ENCODE results near the gene TBC1D8. TPM values are rescaled to one million over a fixed set of nuclear protein-coding genes. Genes with fewer than 3 reads are reported as not detected.

The TBC1D8 gene
- total and polyA plus RNA-seq, 2 of the 8 experiments (the other 6 are each of a cell fraction or from before 2014, with no cell fraction given), result 20.8 to 21.8 TPM

- Histone ChIP-seq H4K8ac (ENCODE audit: extremely low read depth, insufficient read depth, low read length) (no peak overlapping the region), H3K4me2 (ENCODE audit: insufficient read depth in 1 of 2, low read depth in 2 of 2, low read length in 2 of 2) (peak overlapping the region; percentile 67 to 89), H3K4me3 (ENCODE audit: extremely low read depth in 1 of 4, insufficient read depth in 2 of 4, low read depth in 3 of 4, low read length in 4 of 4) (peak overlapping the region; percentile 51 to 81 (median 65); a peak in 6 of 8 replicates), H3K79me1 (ENCODE audit: low read depth, low read length) (peaks cover 3% of the 10 kb centered on the region; the same call in 1 of the 2 replicates), H2BK15ac (ENCODE audit: low read length) (0 out of 2 replicates have a peak overlapping the region, but pooled peaks have one; percentile 14), H4K20me1 (replicated peaks in 1 of 2; ENCODE audit: control insufficient read depth in 1 of 2, insufficient read depth in 2 of 2, low read length in 2 of 2) (peaks cover 0 to 2% of the 10 kb centered on the region in 2 experiments), H3K9me3 (ENCODE audit: insufficient read depth in 2 of 2, low read depth in 1 of 2, low read length in 1 of 2) (no peaks in the 10 kb centered on the region), H3K27ac (ENCODE audit: low read depth, low read length) (no peak overlapping the region), H4K91ac (replicated peaks; ENCODE audit: insufficient read length, low read length) (no peak overlapping the region), H2BK120ac (replicated peaks; ENCODE audit: low read depth, low read length) (no peak overlapping the region), H3K36me3 (ENCODE audit: control insufficient read depth in 2 of 4, insufficient read depth in 4 of 4, low read length in 3 of 4) (no peaks in the 10 kb centered on the region), H3K79me2 (ENCODE audit: control insufficient read depth in 1 of 2, insufficient read depth in 2 of 2, low read length in 2 of 2) (peaks cover 0 to 55% of the 10 kb centered on the region in 2 experiments; a peak in 2 of 4 replicates), H3K9ac (replicated peaks in 1 of 4; ENCODE audit: extremely low read depth in 1 of 4, low read depth in 3 of 4, low read length in 3 of 4) (no peak overlapping the region), H3K56ac (replicated peaks; ENCODE audit: insufficient read length, low read depth, low read length) (no peak overlapping the region), H3K4ac (replicated peaks; ENCODE audit: insufficient read length, low read depth, low read length) (no peak overlapping the region), H3K23ac (ENCODE audit: insufficient read length) (no peak overlapping the region), H4K5ac (ENCODE audit: insufficient read length, low read depth, low read length) (no peak overlapping the region), H2AK5ac (ENCODE audit: low read depth, low read length) (no peak overlapping the region), H3K4me1 (replicated peaks in 1 of 4; ENCODE audit: control insufficient read depth in 3 of 4, insufficient read depth in 4 of 4, low read length in 3 of 4) (peaks cover 9 to 20% (median 13%) of the 10 kb centered on the region in 4 experiments), H2BK20ac (ENCODE audit: low read length) (no peak overlapping the region), H2BK12ac (ENCODE audit: low read depth, low read length) (no peak overlapping the region), H3K14ac (ENCODE audit: insufficient read length) (no peak overlapping the region), H3K23me2 (ENCODE audit: low read depth, low read length) (peaks cover 21% of the 10 kb centered on the region), H2BK5ac (ENCODE audit: low read depth, low read length) (no peak overlapping the region; the same call in 1 of the 2 replicates), H3K18ac (ENCODE audit: extremely low read depth, low read length) (peak overlapping the region; percentile 66; the same call in 1 of the 2 replicates), H3K27me3 (replicated peaks in 1 of 4; ENCODE audit: control insufficient read depth in 3 of 4, extremely low read depth in 1 of 4, insufficient read depth in 3 of 4, low read length in 3 of 4) (peaks cover 0 to 8% (median 2%) of the 10 kb centered on the region in 4 experiments; a peak in 4 of 7 replicates), H2AFZ (ENCODE audit: low read length) (no peak overlapping the region)
- ChIA-PET CTCF (ENCODE audit: partially characterized antibody) (interaction anchor here (0.5 to 4.5 kb wide), 13 partner anchors 9 to 557 kb away, joined by 3 to 64 read pairs (median 3); no protein-coding TSS in a partner anchor), POLR2A (ENCODE audit: partially characterized antibody) (interaction anchor here (0.9 to 16.5 kb wide), 10 partner anchors 9 to 144 kb away, joined by 3 to 151 read pairs (median 6); partner anchors contain the start of gene RPL31)
- WGBS, 2 experiments (ENCODE audit: extremely low coverage in 1 of 2, insufficient coverage in 1 of 2, insufficient read length in 1 of 2, insufficient replicate concordance in 2 of 2, low coverage in 1 of 2, low lambda C conversion rate in 2 of 2, missing lambda C conversion rate in 1 of 2), result 67% methylated on average over 21 of the region's 21 CpGs; no CpG with 5 or more reads in 1 of the 2 experiments
- FAIRE-seq, result no peak
- no peak for DNase-seq (ENCODE audit: low read depth in 1 of 2, low spot score in 2 of 2)
- TF ChIP-seq KDM5A (IDR thresholded peaks at IDR 0.05; ENCODE audit: low read length) (no peak), SIRT6 (IDR thresholded peaks at IDR 0.05; ENCODE audit: low read length) (no peak), CREB1 (IDR thresholded peaks at IDR 0.05) (no peak), SIN3A (conservative IDR thresholded peaks at IDR 0.05 in 1 of 2, IDR thresholded peaks at IDR 0.05 in 1 of 2; ENCODE audit: low read depth in 1 of 2, low read length in 2 of 2) (no peak), TCF12 (IDR thresholded peaks at IDR 0.05; ENCODE audit: low read depth, low read length) (no peak), CTCF (IDR thresholded peaks at IDR 0.05; ENCODE audit: control extremely low read depth in 1 of 3, insufficient read depth in 1 of 3, low read depth in 1 of 3, low read length in 3 of 3) (no peak), BRCA1 (IDR thresholded peaks at IDR 0.05; ENCODE audit: low read depth, low read length) (no peak), TAF7 (optimal IDR thresholded peaks at IDR 0.05; ENCODE audit: borderline replicate concordance, low read depth, low read length) (no peak)
Observed at GRCh38 chr2:101149241-101150192, 1.7 kb downstream of the TBC1D8 start.
